CD4-positive, alpha-beta T cell (primary cell): ENCODE measurements around the gene TUBG1. TPM values are rescaled to one million over a fixed set of nuclear protein-coding genes. Genes with fewer than 3 reads are reported as not detected.

Experiments
- ATAC-seq: fragments of 200-7000 bp; cut with Tn5 transposase; one replicate; pipeline ENCODE4 v1.10.0; 2022; ENCODE audit warnings: mild to moderate bottlenecking; ENCODE audit not compliant: poor library complexity
- CTCF ChIA-PET: fragments of 350-600 bp; sonication (Branson Sonifier 250); formaldehyde crosslinking; loops from one replicate; lab custom pipeline; 2021; ENCODE audit warnings: antibody characterized with exemption, inconsistent platforms; lab: Charles Lee
- POLR2A ChIA-PET: fragments of 350-600 bp; sonication (Branson Sonifier 250); formaldehyde crosslinking; loops from one replicate; lab custom pipeline; 2021; ENCODE audit warnings: antibody characterized with exemption, inconsistent platforms; lab: Charles Lee
- DNase-seq, 14 experiments: peaks; one replicate each; pipeline ENCODE4 v3.0.0-alpha.2; 2013 to 2020; ENCODE audit warnings: mixed read lengths in 2 of 14
- H3K27ac ChIP-seq, 2 donors: one replicate each; pipeline versions ENCODE4 v1.5.1 to v1.7.0; 2013; ENCODE audit warnings: low read length in 2 of 2, low read depth in 1 of 2, mild to moderate bottlenecking in 1 of 2
- H3K27me3 ChIP-seq, 2 experiments: 1 replicate in 1 of 2; 2 replicates in 1 of 2; pipeline versions ENCODE4 v1.6.1 to v1.7.0; 2013; ENCODE audit warnings: low read length in 2 of 2, control low read depth in 1 of 2, mild to moderate bottlenecking in 1 of 2, moderate library complexity in 1 of 2; ENCODE audit not compliant: insufficient read depth in 2 of 2, control insufficient read depth in 1 of 2
- H3K36me3 ChIP-seq: one replicate; pipeline ENCODE4 v1.6.1; 2013; ENCODE audit warnings: low read length, control low read depth; ENCODE audit not compliant: insufficient read depth
- H3K4me1 ChIP-seq: one replicate; pipeline ENCODE4 v1.6.1; 2013; ENCODE audit warnings: low read length, control low read depth; ENCODE audit not compliant: insufficient read depth
- H3K4me3 ChIP-seq: one replicate; pipeline ENCODE4 v1.5.1; 2013; ENCODE audit warnings: mild to moderate bottlenecking, low read length, moderate library complexity
- H3K9me3 ChIP-seq, 2 experiments: 1 replicate in 1 of 2; 2 replicates in 1 of 2; pipeline versions ENCODE4 v1.6.1 to v1.7.0; 2013; ENCODE audit warnings: low read length in 2 of 2, mild to moderate bottlenecking in 2 of 2, control low read depth in 1 of 2, moderate library complexity in 1 of 2; ENCODE audit not compliant: control insufficient read depth in 1 of 2, insufficient read depth in 1 of 2
- H3K27ac Mint-ChIP-seq: one replicate; pipeline ENCODE4 v1.8.0; 2020; ENCODE audit warnings: mixed read lengths
- H3K27me3 Mint-ChIP-seq: one replicate; pipeline ENCODE4 v1.8.0; 2021; ENCODE audit warnings: mixed read lengths
- H3K36me3 Mint-ChIP-seq: one replicate; pipeline ENCODE4 v1.8.0; 2021; ENCODE audit warnings: low read depth, mixed read lengths
- H3K4me1 Mint-ChIP-seq: one replicate; pipeline ENCODE4 v1.8.0; 2021; ENCODE audit warnings: low read depth, mixed read lengths
- H3K4me3 Mint-ChIP-seq: one replicate; pipeline ENCODE4 v1.8.0; 2020; ENCODE audit warnings: mild to moderate bottlenecking, mixed read lengths
- H3K9me3 Mint-ChIP-seq: one replicate; pipeline ENCODE4 v1.8.0; 2020; ENCODE audit warnings: mixed read lengths
- intact Hi-C, 2 experiments: fragments of 100-400 bp; cut with DNase I in 1 of 2; cut with micrococcal nuclease in 1 of 2; formaldehyde crosslinking; loops; one replicate each; pipeline versions ENCODE4 v1.15.1 to v1.9.0; 2023 to 2025; cut with DNase I, micrococcal nuclease
- total RNA-seq, 174 experiments: library from RNA in 2 of 174; stranded (reverse) in 2 of 174; gene quantifications; one replicate each; pipeline ENCODE4 v1.2.3 and lab custom pipeline; 2021 to 2026
- TF ChIP-seq, protein P1 (sequence below): fragments of 200-600 bp; IDR thresholded peaks from one replicate; pipeline ENCODE4 v1.8.0; 2022; ENCODE audit warnings: antibody characterized with exemption, mild to moderate bottlenecking

The TUBG1 gene
- total RNA-seq, 2 experiments from 2014 or later: 7.3 to 8.5 TPM

DNA sequence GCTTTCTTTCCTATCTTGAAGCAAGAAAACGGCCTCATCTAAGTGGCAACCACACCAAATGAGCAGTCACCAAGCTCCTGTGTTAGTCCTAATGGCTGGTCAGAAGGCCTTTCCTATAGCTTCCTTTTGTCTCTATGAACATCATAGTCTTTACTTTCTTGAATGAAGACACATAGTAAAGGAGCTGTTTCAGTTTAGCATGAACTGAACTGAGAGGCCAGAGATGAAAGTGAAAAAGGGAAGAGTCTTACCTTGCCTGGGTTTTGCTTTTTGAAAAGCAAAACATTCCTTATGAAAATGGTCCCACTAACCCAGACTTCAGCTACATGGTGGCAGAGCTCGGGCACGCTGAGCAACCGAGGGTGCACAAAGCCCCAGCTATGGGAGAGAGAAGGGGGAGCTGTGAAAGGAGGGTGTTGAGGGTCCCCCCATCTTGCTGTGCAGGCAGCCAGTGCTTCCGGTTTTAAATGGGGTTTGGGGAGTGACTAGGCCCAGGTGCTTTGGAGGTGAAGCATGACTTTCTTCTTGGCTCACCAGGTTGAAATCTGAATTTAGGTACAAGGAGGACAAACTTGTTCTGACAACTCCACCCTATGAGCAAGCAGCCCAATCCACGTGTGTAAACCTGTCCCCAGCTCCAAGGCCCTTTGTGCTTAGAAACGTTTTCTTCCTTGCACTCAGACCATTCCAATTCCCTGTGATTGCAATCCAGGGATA, 22.8 kb upstream of the TUBG1 start:
- H3K27ac ChIP-seq: no peak overlapping the region
- H3K9me3 Mint-ChIP-seq: no peaks in the 10 kb centered on the region
- H3K27me3 Mint-ChIP-seq: no peaks in the 10 kb centered on the region
- H3K27me3 ChIP-seq: no peaks in the 10 kb centered on the region
- TF ChIP-seq, protein P1, sequence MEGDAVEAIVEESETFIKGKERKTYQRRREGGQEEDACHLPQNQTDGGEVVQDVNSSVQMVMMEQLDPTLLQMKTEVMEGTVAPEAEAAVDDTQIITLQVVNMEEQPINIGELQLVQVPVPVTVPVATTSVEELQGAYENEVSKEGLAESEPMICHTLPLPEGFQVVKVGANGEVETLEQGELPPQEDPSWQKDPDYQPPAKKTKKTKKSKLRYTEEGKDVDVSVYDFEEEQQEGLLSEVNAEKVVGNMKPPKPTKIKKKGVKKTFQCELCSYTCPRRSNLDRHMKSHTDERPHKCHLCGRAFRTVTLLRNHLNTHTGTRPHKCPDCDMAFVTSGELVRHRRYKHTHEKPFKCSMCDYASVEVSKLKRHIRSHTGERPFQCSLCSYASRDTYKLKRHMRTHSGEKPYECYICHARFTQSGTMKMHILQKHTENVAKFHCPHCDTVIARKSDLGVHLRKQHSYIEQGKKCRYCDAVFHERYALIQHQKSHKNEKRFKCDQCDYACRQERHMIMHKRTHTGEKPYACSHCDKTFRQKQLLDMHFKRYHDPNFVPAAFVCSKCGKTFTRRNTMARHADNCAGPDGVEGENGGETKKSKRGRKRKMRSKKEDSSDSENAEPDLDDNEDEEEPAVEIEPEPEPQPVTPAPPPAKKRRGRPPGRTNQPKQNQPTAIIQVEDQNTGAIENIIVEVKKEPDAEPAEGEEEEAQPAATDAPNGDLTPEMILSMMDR: no peak
- intact Hi-C loops: no loop called here
- H3K4me3 ChIP-seq: no peak overlapping the region
- peaks cover 98% of the 10 kb centered on the region for H3K36me3 ChIP-seq
- H3K4me1 ChIP-seq: no peaks in the 10 kb centered on the region
- H3K27ac Mint-ChIP-seq: no peak overlapping the region
- DNase-seq: no peak
- ChIA-PET POLR2A (interaction anchor here (1.0 to 1.1 kb wide), 2 partner anchors 19 to 22 kb away, joined by 4 to 6 read pairs; partner anchors contain the start of genes RETREG3 and TUBG1), CTCF (interaction anchor here (1.0 to 1.6 kb wide), 2 partner anchors 9 to 19 kb away, joined by 3 to 5 read pairs; partner anchors contain the start of genes MLX and PSMC3IP)
- no peaks in the 10 kb centered on the region for H3K9me3 ChIP-seq
- ATAC-seq: no peak
- peaks cover under 1% of the 10 kb centered on the region for H3K4me1 Mint-ChIP-seq
- H3K4me3 Mint-ChIP-seq: no peak overlapping the region
- H3K36me3 Mint-ChIP-seq: peaks cover 98% of the 10 kb centered on the region

DNA sequence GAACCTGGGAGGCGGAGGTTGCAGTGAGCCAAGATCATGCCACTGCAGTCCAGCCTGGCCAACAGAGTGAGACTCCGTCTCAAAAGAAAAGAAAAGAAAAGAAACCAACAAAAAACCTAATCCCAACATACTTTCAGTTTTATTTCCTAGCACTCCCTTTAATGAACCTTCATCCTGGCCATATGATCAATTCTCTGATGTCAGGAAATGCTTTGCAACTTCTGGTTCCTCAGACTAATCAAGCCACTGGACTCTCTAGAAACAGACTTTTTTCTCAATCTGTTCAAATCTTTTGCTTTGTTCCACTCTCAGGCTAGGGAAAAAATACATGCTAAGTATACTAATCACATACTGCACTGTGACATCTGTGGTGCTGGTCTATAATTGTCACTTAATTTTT, 18.6 kb upstream of the TUBG1 start:
- Histone ChIP-seq H3K27me3 (no peaks in the 10 kb centered on the region), H3K4me3 (no peak overlapping the region), H3K36me3 (peaks cover 79% of the 10 kb centered on the region), H3K4me1 (peaks cover 4% of the 10 kb centered on the region), H3K27ac (no peak overlapping the region), H3K9me3 (no peaks in the 10 kb centered on the region)
- H3K4me1 Mint-ChIP-seq: peaks cover 5% of the 10 kb centered on the region
- peaks cover 80% of the 10 kb centered on the region for H3K36me3 Mint-ChIP-seq
- intact Hi-C loops: no loop called here
- POLR2A ChIA-PET: no interaction called here
- DNase-seq: no peak
- no peak overlapping the region for H3K27ac Mint-ChIP-seq
- H3K9me3 Mint-ChIP-seq: no peaks in the 10 kb centered on the region
- no peaks in the 10 kb centered on the region for H3K27me3 Mint-ChIP-seq
- ATAC-seq: no peak
- TF ChIP-seq, protein P1: no peak
- H3K4me3 Mint-ChIP-seq: no peak overlapping the region
- CTCF ChIA-PET: interaction anchor here (3.6 kb wide), 1 partner anchor 13 kb away, joined by 9 read pairs; the partner anchor contains the start of gene PSMC3IP

DNA sequence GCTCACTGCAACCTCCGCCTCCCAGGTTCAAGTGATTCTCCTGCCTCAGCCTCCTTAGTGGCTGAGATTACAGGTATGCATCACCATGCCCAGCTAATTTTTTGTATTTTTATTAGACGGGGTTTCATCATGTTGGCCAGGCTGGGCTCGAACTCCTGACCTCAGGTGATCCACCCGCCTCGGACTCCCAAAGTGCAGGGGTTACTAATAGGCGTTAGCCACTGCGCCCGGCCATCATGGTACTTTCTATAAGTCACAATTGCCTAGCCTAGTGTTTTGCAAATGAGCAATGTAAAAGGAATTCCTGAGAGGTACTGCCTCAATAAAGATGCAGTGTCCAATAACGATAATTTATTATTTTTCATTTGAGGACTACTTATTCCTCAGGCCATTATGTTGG, 18.1 kb upstream of the TUBG1 start:
- Mint-ChIP-seq H3K4me3 (no peak overlapping the region), H3K36me3 (peaks cover 78% of the 10 kb centered on the region), H3K27ac (no peak overlapping the region), H3K9me3 (no peaks in the 10 kb centered on the region), H3K27me3 (no peaks in the 10 kb centered on the region), H3K4me1 (peaks cover 8% of the 10 kb centered on the region)
- H3K9me3 ChIP-seq: no peaks in the 10 kb centered on the region
- intact Hi-C loops: no loop called here
- H3K4me1 ChIP-seq: peaks cover 4% of the 10 kb centered on the region
- ATAC-seq (no peak), DNase-seq (no peak)
- H3K27me3 ChIP-seq: no peaks in the 10 kb centered on the region
- no peak overlapping the region for H3K27ac ChIP-seq
- POLR2A ChIA-PET: interaction anchor here (1.5 kb wide), 1 partner anchor 14 kb away, joined by 3 read pairs; no protein-coding TSS in a partner anchor
- CTCF ChIA-PET: interaction anchor here (3.6 kb wide), 1 partner anchor 13 kb away, joined by 9 read pairs; the partner anchor contains the start of gene PSMC3IP
- no peak overlapping the region for H3K4me3 ChIP-seq
- TF ChIP-seq, protein P1: no peak
- H3K36me3 ChIP-seq: peaks cover 76% of the 10 kb centered on the region
